GM21737 (cell line): ENCODE measurements around the gene PPP1R12B.
A peak's percentile ranks its signal among the peaks of the same experiment; 100 is the strongest.
"Not testable (repeated sequence)": the region's sequence is repeated elsewhere in the genome, so short reads cannot be mapped to it uniquely, and the experiment has no call there.

Experiments
- ATAC-seq: cut with Tn5 transposase; IDR thresholded peaks from one replicate; pipeline ENCODE4 v1.9.1; 2021; ENCODE audit warnings: mild to moderate bottlenecking, moderate library complexity; ENCODE audit not compliant: unreplicated experiment

PPP1R12B gene

GRCh38 chr1:202551683-202552082, 203.2 kb downstream of the PPP1R12B start:
- no peak for ATAC-seq

GRCh38 chr1:202552615-202553014, 204.1 kb downstream of the PPP1R12B start:
- not testable (repeated sequence) for ATAC-seq

- not testable (repeated sequence) for ATAC-seq
Observed at GRCh38 chr1:202553078-202553477, 204.6 kb downstream of the PPP1R12B start.

- ATAC-seq: no peak
Observed at GRCh38 chr1:202553560-202554038, 205.1 kb downstream of the PPP1R12B start.

GRCh38 chr1:202554619-202555018, 206.1 kb downstream of the PPP1R12B start:
- ATAC-seq: not testable (repeated sequence)

- not testable (repeated sequence) for ATAC-seq
Observed at GRCh38 chr1:202556037-202556436, 207.5 kb downstream of the PPP1R12B start.

GRCh38 chr1:202557662-202558061, 209.2 kb downstream of the PPP1R12B start:
- ATAC-seq: not testable (repeated sequence)

- ATAC-seq: no peak
Observed at GRCh38 chr1:202561240-202561639, 212.7 kb downstream of the PPP1R12B start.

- no peak for ATAC-seq
Observed at GRCh38 chr1:202561726-202562443, 213.4 kb downstream of the PPP1R12B start.

- ATAC-seq: no peak
Observed at GRCh38 chr1:202562444-202563060, 214.1 kb downstream of the PPP1R12B start.

- no peak for ATAC-seq
Observed at GRCh38 chr1:202563818-202564217, 215.3 kb downstream of the PPP1R12B start.

- no peak for ATAC-seq
Observed at GRCh38 chr1:202564958-202565495, 216.5 kb downstream of the PPP1R12B start.

- peak; percentile 88 for ATAC-seq
Observed at GRCh38 chr1:202565890-202566602, 217.5 kb downstream of the PPP1R12B start.

- no peak for ATAC-seq
Observed at GRCh38 chr1:202567738-202568137, 219.2 kb downstream of the PPP1R12B start.

GRCh38 chr1:202568410-202568809, 219.9 kb downstream of the PPP1R12B start:
- ATAC-seq: no peak

- no peak for ATAC-seq
Observed at GRCh38 chr1:202568826-202569225, 220.3 kb downstream of the PPP1R12B start.

- ATAC-seq: no peak
Observed at GRCh38 chr1:202569393-202570322, 221.2 kb downstream of the PPP1R12B start.

- ATAC-seq: no peak
Observed at GRCh38 chr1:202571719-202572339, 223.3 kb downstream of the PPP1R12B start.

GRCh38 chr1:202572867-202573266, 224.4 kb downstream of the PPP1R12B start:
- no peak for ATAC-seq
